SK-N-SH (cell line): ENCODE results near the gene NSDHL. TPM values are rescaled to one million over a fixed set of nuclear protein-coding genes. Genes with fewer than 3 reads are reported as not detected.

Experiments
- CTCF ChIA-PET: fragments of 300-600, 350-600 bp; formaldehyde crosslinking; extraction: SDS; loops from one replicate; lab custom pipeline; 2021; lab: Yijun Ruan, JAX
- POLR2A ChIA-PET: fragments of 350-600 bp; sonication (Branson Sonifier 250); formaldehyde crosslinking; extraction: SDS; loops from one replicate; lab custom pipeline; 2020; ENCODE audit warnings: antibody characterized with exemption, inconsistent platforms; lab: Yijun Ruan, JAX
- DNase-seq: peaks from one replicate; pipeline ENCODE4 v3.0.0; 2012
- H2AFZ ChIP-seq: fragments of 200-600 bp; sonication (generic); 2 replicates; pipeline ENCODE4 v1.8.1; 2016; ENCODE audit warnings: antibody characterized with exemption, mild to moderate bottlenecking, low read depth
- H3F3A ChIP-seq: fragments of 200-600 bp; sonication (generic); replicated peaks from 2 replicates; pipeline ENCODE3; 2016; ENCODE audit warnings: antibody characterized with exemption, mild to moderate bottlenecking; ENCODE audit not compliant: insufficient read depth
- H3K27ac ChIP-seq, 2 experiments: fragments of 200-500 bp in 1 of 2; fragments of 200-600 bp in 1 of 2; sonication (Bioruptor generic) in 1 of 2; sonication (generic), shearing (Covaris generic) in 1 of 2; 2 replicates each; pipeline versions ENCODE4 v1.5.1 to v1.6.1; 2014 to 2016; ENCODE audit warnings: low read depth in 2 of 2, inconsistent platforms in 1 of 2, low read length in 1 of 2, mild to moderate bottlenecking in 1 of 2, mixed read lengths in 1 of 2
- H3K27me3 ChIP-seq: fragments of 200-600 bp; sonication (generic), shearing (Covaris generic); 2 replicates; pipeline ENCODE4 v1.6.1; 2016; ENCODE audit warnings: mixed run types; ENCODE audit not compliant: insufficient read depth
- H3K36me3 ChIP-seq, 2 experiments: fragments of 200-500 bp in 1 of 2; fragments of 200-600 bp in 1 of 2; sonication (Bioruptor generic) in 1 of 2; sonication (generic) in 1 of 2; replicated peaks in 1 of 2; 2 replicates each; pipeline versions ENCODE3 to v1.5.1; 2014 to 2016; ENCODE audit warnings: low read length in 1 of 2, mild to moderate bottlenecking in 1 of 2; ENCODE audit not compliant: insufficient read depth in 2 of 2, control insufficient read depth in 1 of 2
- H3K4me1 ChIP-seq, 2 experiments: fragments of 200-500 bp in 1 of 2; fragments of 200-600 bp in 1 of 2; sonication (Bioruptor generic) in 1 of 2; sonication (generic), shearing (Covaris generic) in 1 of 2; 2 replicates each; pipeline versions ENCODE4 v1.5.1 to v1.6.1; 2014 to 2016; ENCODE audit warnings: low read depth in 1 of 2, low read length in 1 of 2, mixed run types in 1 of 2; ENCODE audit not compliant: insufficient read depth in 2 of 2, control insufficient read depth in 1 of 2
- H3K4me2 ChIP-seq: fragments of 200-600 bp; sonication (generic), shearing (Covaris generic); 2 replicates; pipeline ENCODE4 v1.6.1; 2017; ENCODE audit warnings: mixed run types
- H3K4me3 ChIP-seq, 2 experiments: fragments of 200-500 bp in 1 of 2; fragments of 200-600 bp in 1 of 2; sonication (Bioruptor generic) in 1 of 2; sonication (generic), shearing (Covaris generic) in 1 of 2; 2 replicates each; pipeline versions ENCODE4 v1.5.1 to v1.8.1; 2014 to 2016; ENCODE audit warnings: low read depth in 2 of 2, inconsistent platforms in 1 of 2, low read length in 1 of 2, mild to moderate bottlenecking in 1 of 2, mixed read lengths in 1 of 2, moderate library complexity in 1 of 2
- H3K79me2 ChIP-seq: fragments of 200-600 bp; sonication (generic); 2 replicates; pipeline ENCODE4 v1.8.1; 2017; ENCODE audit warnings: mild to moderate bottlenecking; ENCODE audit not compliant: insufficient read depth
- H3K9ac ChIP-seq: fragments of 200-600 bp; sonication (generic); 2 replicates; pipeline ENCODE4 v1.6.1; 2017; ENCODE audit warnings: mixed run types
- H3K9me2 ChIP-seq: fragments of 200-600 bp; sonication (generic); 2 replicates; pipeline ENCODE4 v1.6.1; 2017; ENCODE audit warnings: mixed run types
- H3K9me3 ChIP-seq: fragments of 200-600 bp; sonication (generic); 2 replicates; pipeline ENCODE4 v1.6.1; 2017; ENCODE audit warnings: mixed run types, mild to moderate bottlenecking, moderate library complexity
- H4K20me1 ChIP-seq: fragments of 200-600 bp; sonication (generic); 2 replicates; pipeline ENCODE4 v1.6.1; 2017; ENCODE audit warnings: mild to moderate bottlenecking, mixed run types; ENCODE audit not compliant: insufficient read depth
- CTCF ChIP-seq: fragments of 200-600 bp; sonication (generic); IDR thresholded peaks from 2 replicates; pipeline ENCODE4 v1.6.1; 2017; ENCODE audit warnings: antibody characterized with exemption, mild to moderate bottlenecking, moderate library complexity
- ELF1 ChIP-seq: IDR thresholded peaks from 2 replicates; pipeline ENCODE4 v1.4.0; 2012
- EZH2phosphoT487 ChIP-seq: fragments of 200-600 bp; sonication (generic); IDR thresholded peaks from 2 replicates; pipeline ENCODE4 v1.6.1; 2017; ENCODE audit warnings: low read depth, mixed run types, mild to moderate bottlenecking, antibody characterized with exemption, moderate library complexity, borderline replicate concordance
- FOXJ3 ChIP-seq: sonication (generic); formaldehyde crosslinking; IDR thresholded peaks from 2 replicates; pipeline ENCODE4 v1.5.1; 2020; ENCODE audit warnings: mild to moderate bottlenecking, missing genetic modification reagents
- GABPA ChIP-seq: IDR thresholded peaks from 2 replicates; pipeline ENCODE4 v1.4.0; 2012; ENCODE audit warnings: low read depth, mild to moderate bottlenecking
- IRF3 ChIP-seq: fragments of 150-350 bp; IDR thresholded peaks from 2 replicates; pipeline ENCODE4 v1.6.1; 2016; ENCODE audit warnings: mild to moderate bottlenecking, low read depth, low read length
- NRF1 ChIP-seq: IDR thresholded peaks from 2 replicates; pipeline ENCODE4 v1.6.1; 2012; ENCODE audit warnings: low read depth, mild to moderate bottlenecking, low read length
- RAD21 ChIP-seq: IDR thresholded peaks from 2 replicates; pipeline ENCODE4 v1.6.1; 2012; ENCODE audit warnings: mild to moderate bottlenecking, low read length
- RFX5 ChIP-seq: IDR thresholded peaks from 2 replicates; pipeline ENCODE4 v1.6.1; 2012; ENCODE audit warnings: mild to moderate bottlenecking, improper control_type of control experiment, low read length
- SIN3A ChIP-seq: IDR thresholded peaks from 2 replicates; pipeline ENCODE4 v1.6.1; 2012; ENCODE audit warnings: low read depth, mild to moderate bottlenecking, low read length, moderate library complexity, borderline replicate concordance
- TCF12 ChIP-seq: IDR thresholded peaks from 2 replicates; pipeline ENCODE4 v1.4.0; 2012
- TEAD4 ChIP-seq: IDR thresholded peaks from 2 replicates; pipeline ENCODE4 v1.4.0; 2012; ENCODE audit warnings: mild to moderate bottlenecking, borderline replicate concordance; ENCODE audit not compliant: insufficient read depth
- USF1 ChIP-seq: IDR thresholded peaks from 2 replicates; pipeline ENCODE4 v1.4.0; 2012; ENCODE audit warnings: low read depth, borderline replicate concordance
- WGBS: methylation state at CpG from one replicate; pipeline ENCODE4 v1.1.6; 2017; ENCODE audit warnings: low lambda C conversion rate; 5-methylcytosine and 5-hydroxymethylcytosine counted together
- polyA plus RNA-seq, 3 experiments: library from polyadenylated mRNA; depleted of rRNA; stranded (reverse); fragments of >200 nt; gene quantifications; 2 replicates each; pipeline ENCODE4 v1.2.3, GENCODE V29; 2012

Gene NSDHL
- polyA plus RNA-seq, 1 of the 3 experiments (the other 2 are of a cell fraction), result 24.8 TPM

GRCh38 chrX:152798945-152799344 is 31.9 kb upstream of the NSDHL start:
- H3K79me2 ChIP-seq, result no peaks in the 10 kb centered on the region
- ChIA-PET POLR2A (no interaction called here), CTCF (interaction anchor here (0.6 to 1.1 kb wide), 2 partner anchors 127 to 157 kb away, joined by 3 read pairs; no protein-coding TSS in a partner anchor)
- no peaks in the 10 kb centered on the region for H3K9me3 ChIP-seq
- H3K36me3 ChIP-seq, result no peaks in the 10 kb centered on the region
- no peaks in the 10 kb centered on the region for H3F3A ChIP-seq
- H3K4me3 ChIP-seq, result no peak overlapping the region
- no peak overlapping the region for H3K9ac ChIP-seq
- no peaks in the 10 kb centered on the region for H3K9me2 ChIP-seq
- 71% methylated on average over 1 of the region's 1 CpG for WGBS
- no peak for DNase-seq
- H3K4me1 ChIP-seq, result no peaks in the 10 kb centered on the region
- no peak overlapping the region for H2AFZ ChIP-seq
- TF ChIP-seq CTCF, result no peak
- TF ChIP-seq TEAD4, result no peak
- no peak for TF ChIP-seq IRF3
- no peak for TF ChIP-seq FOXJ3
- no peak for TF ChIP-seq EZH2phosphoT487
- TF ChIP-seq GABPA, result no peak
- no peak for TF ChIP-seq SIN3A
- no peak for TF ChIP-seq USF1
- TF ChIP-seq ELF1, result no peak
- TF ChIP-seq RFX5, result no peak
- no peak for TF ChIP-seq NRF1
- H3K27ac ChIP-seq, result no peak overlapping the region
- H4K20me1 ChIP-seq, result no peaks in the 10 kb centered on the region
- H3K4me2 ChIP-seq, result no peak overlapping the region
- no peaks in the 10 kb centered on the region for H3K27me3 ChIP-seq

GRCh38 chrX:152806035-152806434 is 24.8 kb upstream of the NSDHL start:
- no peaks in the 10 kb centered on the region for H3K79me2 ChIP-seq
- peak overlapping the region in 1 of 2 experiments; percentile 42; a peak in 1 of 4 replicates for H3K27ac ChIP-seq
- 36% methylated on average over 4 of the region's 4 CpGs for WGBS
- H3K4me3 ChIP-seq, result no peak overlapping the region
- H3K9ac ChIP-seq, result no peak overlapping the region
- 0 out of 2 replicates have a peak, but pooled peaks cover 3% of the 10 kb centered on the region for H3K9me2 ChIP-seq
- H3K4me1 ChIP-seq, result peaks cover 0 to 10% of the 10 kb centered on the region in 2 experiments; a peak in 2 of 4 replicates
- POLR2A ChIA-PET, result interaction anchor here (0.6 kb wide), 1 partner anchor 651 kb away, joined by 3 read pairs; no protein-coding TSS in a partner anchor
- H3K4me2 ChIP-seq, result no peak overlapping the region
- H3K27me3 ChIP-seq, result no peaks in the 10 kb centered on the region
- no peaks in the 10 kb centered on the region for H3K9me3 ChIP-seq
- no peaks in the 10 kb centered on the region for H4K20me1 ChIP-seq
- peak; percentile 19; the same call in 1 of the 2 replicates for TF ChIP-seq TCF12
- no peak for TF ChIP-seq RAD21
- peaks cover 0 to 5% of the 10 kb centered on the region in 2 experiments for H3K36me3 ChIP-seq
- DNase-seq, result peak; percentile 40
- no peak overlapping the region for H2AFZ ChIP-seq
- CTCF ChIA-PET, result interaction anchor here (1.2 kb wide), 1 partner anchor 15 kb away, joined by 3 read pairs; no protein-coding TSS in a partner anchor
- no peaks in the 10 kb centered on the region for H3F3A ChIP-seq
